ENCODE results near the gene GAK.
A peak's percentile ranks its signal among the peaks of the same experiment; 100 is the strongest.
"Not testable (repeated sequence)": the region's sequence is repeated elsewhere in the genome, so short reads cannot be mapped to it uniquely, and the experiment has no call there.

GAK gene

GRCh38 chr4:931960-932712, at the start of gene GAK, which contains the start of gene TMEM175:
Gene GAK, minus strand, starts transcription at chr4:932316. Its CDS starts 129 bp downstream, at chr4:932187.
Gene TMEM175, plus strand, starts transcription at chr4:932460. Its CDS starts 15,280 bp downstream, at chr4:947740.
- DNase-seq: peak; percentile 73

GRCh38 chr4:978957-979701, 47.0 kb upstream of the GAK start:
- no peak for DNase-seq

GRCh38 chr4:976016-976415, 43.9 kb upstream of the GAK start:
- DNase-seq: not testable (repeated sequence)

GRCh38 chr4:974668-975067, 42.6 kb upstream of the GAK start:
- no peak for DNase-seq

- no peak for DNase-seq
Measured at GRCh38 chr4:973431-974397, 41.6 kb upstream of the GAK start, which contains the start of gene DGKQ. Gene DGKQ, minus strand, starts transcription at chr4:973569. Its CDS starts 87 bp downstream, at chr4:973482.

- no peak for DNase-seq
Measured at GRCh38 chr4:972651-973424, 40.7 kb upstream of the GAK start.

GRCh38 chr4:971666-972500, 39.8 kb upstream of the GAK start:
- no peak for DNase-seq

- DNase-seq: no peak
Measured at GRCh38 chr4:970854-971520, 38.9 kb upstream of the GAK start.

- DNase-seq: no peak
Measured at GRCh38 chr4:970046-970745, 38.1 kb upstream of the GAK start.

GRCh38 chr4:968621-969394, 36.7 kb upstream of the GAK start:
- DNase-seq: no peak

GRCh38 chr4:968221-968620, 36.1 kb upstream of the GAK start:
- DNase-seq: no peak

- no peak for DNase-seq
Measured at GRCh38 chr4:967113-968104, 35.3 kb upstream of the GAK start.

GRCh38 chr4:966266-967112, 34.4 kb upstream of the GAK start:
- DNase-seq: no peak

GRCh38 chr4:965766-966134, 33.6 kb upstream of the GAK start:
- no peak for DNase-seq

GRCh38 chr4:965048-965765, 33.1 kb upstream of the GAK start:
- no peak for DNase-seq

GRCh38 chr4:964346-965025, 32.4 kb upstream of the GAK start:
- DNase-seq: no peak
